ENCODE results near the gene HSPA9.

Gene HSPA9

GRCh38 chr5:138560971-138561370 lies 14.2 kb downstream of the HSPA9 start:
- DNase-seq (ENCODE audit: low read depth), result no peak

- no peak for DNase-seq (ENCODE audit: low read depth)
Measured at GRCh38 chr5:138559937-138560336, 15.3 kb downstream of the HSPA9 start.

GRCh38 chr5:138557677-138558076 lies 17.5 kb downstream of the HSPA9 start:
- DNase-seq (ENCODE audit: low read depth), result no peak

- no peak for DNase-seq (ENCODE audit: low read depth)
Measured at GRCh38 chr5:138554143-138554542, 21.1 kb downstream of the HSPA9 start.

GRCh38 chr5:138553437-138554095 lies 21.6 kb downstream of the HSPA9 start:
- no peak for DNase-seq (ENCODE audit: low read depth)

GRCh38 chr5:138552657-138553056 lies 22.5 kb downstream of the HSPA9 start:
- DNase-seq (ENCODE audit: low read depth), result no peak

GRCh38 chr5:138549414-138549813 lies 25.8 kb downstream of the HSPA9 start:
- no peak for DNase-seq (ENCODE audit: low read depth)

GRCh38 chr5:138545919-138546562 lies 29.2 kb downstream of the HSPA9 start:
- no peak for DNase-seq (ENCODE audit: low read depth)

- DNase-seq (ENCODE audit: low read depth), result no peak
Measured at GRCh38 chr5:138544181-138545134, 30.7 kb downstream of the HSPA9 start.

- no peak for DNase-seq (ENCODE audit: low read depth)
Measured at GRCh38 chr5:138543730-138544104, 31.5 kb downstream of the HSPA9 start.

GRCh38 chr5:138542956-138543729 lies 32.1 kb downstream of the HSPA9 start, which contains the start of gene ETF1:
TSS of gene ETF1 (minus strand) at chr5:138543236. CDS start at chr5:138542918, 318 bp downstream.
- peak; percentile 100 for DNase-seq (ENCODE audit: low read depth)

- no peak for DNase-seq (ENCODE audit: low read depth)
Measured at GRCh38 chr5:138542180-138542955, 32.8 kb downstream of the HSPA9 start.

- DNase-seq (ENCODE audit: low read depth), result no peak
Measured at GRCh38 chr5:138541511-138542179, 33.6 kb downstream of the HSPA9 start.

GRCh38 chr5:138539791-138540190 lies 35.4 kb downstream of the HSPA9 start:
- no peak for DNase-seq (ENCODE audit: low read depth)

GRCh38 chr5:138538943-138539627 lies 36.1 kb downstream of the HSPA9 start:
- no peak for DNase-seq (ENCODE audit: low read depth)

GRCh38 chr5:138536665-138537315 lies 38.4 kb downstream of the HSPA9 start:
- no peak for DNase-seq (ENCODE audit: low read depth)

- DNase-seq (ENCODE audit: low read depth), result no peak
Measured at GRCh38 chr5:138536215-138536614, 39.0 kb downstream of the HSPA9 start.

- no peak for DNase-seq (ENCODE audit: low read depth)
Measured at GRCh38 chr5:138533973-138534941, 40.9 kb downstream of the HSPA9 start.

All from activated T-cell treated with anti-CD3 and anti-CD28 coated beads for 24 hours (primary cell).